A549 (cell line): ENCODE results near the gene MAP6D1. TPM values are rescaled to one million over a fixed set of nuclear protein-coding genes. Genes with fewer than 3 reads are reported as not detected.

Experiments used
- ATAC-seq, 2 experiments: fragments of 200-7000 bp in 1 of 2; fragments of >200 bp in 1 of 2; cut with Nextera tagmentation in 1 of 2; cut with Tn5 transposase in 1 of 2; 3 replicates each; pipeline versions ENCODE4 v1.8.0 to v1.9.1; 2018 to 2020; ENCODE audit warnings: mild to moderate bottlenecking in 1 of 2, moderate library complexity in 1 of 2
- CTCF ChIA-PET: fragments of 300-600 bp; sonication (Branson Sonifier 250); formaldehyde crosslinking; extraction: SDS; loops from one replicate; lab custom pipeline; 2021; ENCODE audit warnings: antibody characterized with exemption, inconsistent platforms; lab: Yijun Ruan, JAX
- POLR2A ChIA-PET: fragments of 350-600 bp; formaldehyde crosslinking; extraction: SDS; loops from one replicate; lab custom pipeline; 2021; ENCODE audit warnings: antibody characterized with exemption, inconsistent platforms; lab: Yijun Ruan, JAX
- DNase-seq, 2 experiments: peaks; one replicate each; pipeline versions ENCODE4 v3.0.0 to v3.0.0-alpha.2; 2011 to 2016; ENCODE audit warnings: low read depth in 1 of 2, low spot score in 1 of 2
- FAIRE-seq: peaks from 2 replicates; lab custom pipeline; 2011; peaks lifted over from hg19 to GRCh38; lab: Jason Lieb, UNC
- H3K27ac ChIP-seq, 2 experiments: fragments of >200 bp; sonication (Bioruptor Twin); formaldehyde crosslinking; 3 replicates each; pipeline ENCODE4 v1.5.1; 2016 to 2017
- H3K4me1 ChIP-seq: fragments of >200 bp; sonication (Bioruptor Twin); formaldehyde crosslinking; 3 replicates; pipeline ENCODE4 v1.6.1; 2016
- H3K4me2 ChIP-seq: fragments of >200 bp; sonication (Bioruptor Twin); formaldehyde crosslinking; 3 replicates; pipeline ENCODE4 v1.6.1; 2016
- H3K4me3 ChIP-seq: fragments of >200 bp; sonication (Bioruptor Twin); formaldehyde crosslinking; 3 replicates; pipeline ENCODE4 v1.5.1; 2016
- H3K9me3 ChIP-seq: fragments of >200 bp; sonication (Bioruptor Twin); formaldehyde crosslinking; 3 replicates; pipeline ENCODE4 v1.6.1; 2016
- CHD4 ChIP-seq: fragments of 200-600 bp; sonication (generic); IDR thresholded peaks from 2 replicates; pipeline ENCODE4 v1.6.1; 2016; ENCODE audit warnings: antibody characterized with exemption, mild to moderate bottlenecking, borderline replicate concordance
- EHMT2 ChIP-seq: fragments of 200-600 bp; sonication (generic); IDR thresholded peaks from 2 replicates; pipeline ENCODE4 v1.6.1; 2016; ENCODE audit warnings: antibody characterized with exemption, low read depth, mild to moderate bottlenecking, moderate library complexity
- HEYL ChIP-seq: fragments of 250-450 bp; sonication (Bioruptor Pico); IDR thresholded peaks from 2 replicates; pipeline ENCODE4 v1.8.0; 2021; ENCODE audit warnings: mild to moderate bottlenecking, moderate library complexity
- HOXA7 ChIP-seq: fragments of 250-450 bp; sonication (Bioruptor Pico); IDR thresholded peaks from 2 replicates; pipeline ENCODE4 v1.5.0; 2020; ENCODE audit warnings: mild to moderate bottlenecking, moderate library complexity
- KDM1A ChIP-seq: fragments of 200-600 bp; sonication (generic); IDR thresholded peaks from 2 replicates; pipeline ENCODE4 v1.6.1; 2016; ENCODE audit warnings: low read depth, mild to moderate bottlenecking
- KDM5A ChIP-seq: fragments of 200-600 bp; sonication (generic); IDR thresholded peaks from 2 replicates; pipeline ENCODE4 v1.6.1; 2016; ENCODE audit warnings: antibody characterized with exemption, mild to moderate bottlenecking
- MYC ChIP-seq: IDR thresholded peaks from 2 replicates; pipeline ENCODE4 v1.6.1; 2012; ENCODE audit warnings: mild to moderate bottlenecking, inconsistent platforms, low read length, improper control_type of control experiment, borderline replicate concordance
- NR3C1 ChIP-seq: fragments of >200 bp; sonication (Bioruptor Twin); formaldehyde crosslinking; IDR thresholded peaks from 3 replicates; pipeline ENCODE4 v1.6.1; 2017
- POLR2A ChIP-seq: IDR thresholded peaks from 2 replicates; pipeline ENCODE4 v1.6.1; 2012; ENCODE audit warnings: mild to moderate bottlenecking, low read length
- RCOR1 ChIP-seq: fragments of 150-350 bp; IDR thresholded peaks from 2 replicates; pipeline ENCODE4 v1.6.1; 2014; ENCODE audit warnings: antibody characterized with exemption, low read length, low read depth
- RFX5 ChIP-seq: fragments of 450-650 bp; IDR thresholded peaks from 2 replicates; pipeline ENCODE4 v1.7.1; 2014; ENCODE audit warnings: antibody characterized with exemption, mild to moderate bottlenecking, moderate library complexity
- SREBF2 ChIP-seq: fragments of 450-650 bp; IDR thresholded peaks from 2 replicates; pipeline ENCODE4 v1.6.1; 2014; ENCODE audit warnings: mild to moderate bottlenecking, moderate library complexity
- TFCP2L1 ChIP-seq: fragments of 250-450 bp; sonication (Bioruptor Pico); IDR thresholded peaks from 2 replicates; pipeline ENCODE4 v1.5.0; 2021; ENCODE audit warnings: mild to moderate bottlenecking
- ZFP36 ChIP-seq: fragments of 450-650 bp; IDR thresholded peaks from 2 replicates; pipeline ENCODE4 v1.6.1; 2014; ENCODE audit warnings: borderline replicate concordance; ENCODE audit not compliant: partially characterized antibody
- ZNF302 ChIP-seq: fragments of 250-450 bp; sonication (Bioruptor Pico); IDR thresholded peaks from 2 replicates; pipeline ENCODE4 v1.9.0; 2021; ENCODE audit warnings: inconsistent platforms, mild to moderate bottlenecking, moderate library complexity
- WGBS: methylation state at CpG from one replicate; pipeline ENCODE4 v1.1.6; 2017; ENCODE audit errors: missing lambda C conversion rate; 5-methylcytosine and 5-hydroxymethylcytosine counted together
- polyA plus RNA-seq, 4 experiments: library from polyadenylated mRNA; depleted of rRNA in 3 of 4; stranded (reverse); fragments of >200 nt; fragmentation: RNase III in 1 of 4; extraction: RNeasy Plus Mini Kit Qiagen cat#74134 plus additional on column Dnase treatment in 1 of 4; gene quantifications; 2 replicates in 3 of 4; 3 replicates in 1 of 4; pipeline ENCODE4 v1.2.3, GENCODE V29; 2011 to 2017
- TF ChIP-seq, protein P1 (sequence below): IDR thresholded peaks from 2 replicates; pipeline ENCODE4 v1.6.1; 2012
- TF ChIP-seq, protein P2 (sequence below): fragments of 250-450 bp; sonication (Bioruptor Pico); IDR thresholded peaks from 2 replicates; pipeline ENCODE4 v1.5.0; 2020; ENCODE audit warnings: low read depth, mild to moderate bottlenecking, moderate library complexity
- TF ChIP-seq, protein P3 (sequence below): fragments of >200 bp; sonication (Bioruptor Twin); formaldehyde crosslinking; IDR thresholded peaks from 3 replicates; pipeline ENCODE4 v1.5.1; 2016
- TF ChIP-seq, protein P4 (sequence below): fragments of 150-350 bp; IDR thresholded peaks from 2 replicates; pipeline ENCODE4 v1.6.1; 2014; ENCODE audit warnings: low read depth, mild to moderate bottlenecking, low read length
- TF ChIP-seq, protein P5 (sequence below): IDR thresholded peaks from 2 replicates; pipeline ENCODE4 v1.6.1; 2012; ENCODE audit warnings: low read depth, borderline replicate concordance

Gene MAP6D1
- polyA plus RNA-seq, 2 of the 4 experiments (the other 2 are of a cell fraction), result 0.68 to 1.2 TPM

DNA sequence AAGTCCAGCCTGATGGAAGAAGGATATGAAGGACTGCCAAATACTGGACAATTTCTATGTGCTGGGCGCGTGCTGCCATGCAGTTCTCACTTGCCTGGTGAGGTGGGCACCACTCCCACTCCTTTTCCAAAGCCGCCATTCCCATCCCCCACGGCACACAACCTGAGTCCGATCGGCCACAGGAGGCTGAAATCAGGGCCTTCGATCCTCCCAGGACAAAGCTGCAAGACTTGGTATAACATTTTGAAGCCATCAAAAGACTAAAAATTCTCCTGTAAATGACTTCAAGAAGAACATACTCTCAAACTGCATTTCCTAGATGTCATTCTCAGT is 3.1 kb upstream of the MAP6D1 start:
- DNase-seq (no peak), FAIRE-seq (no peak), ATAC-seq (no peak)
- ChIA-PET POLR2A (no interaction called here), CTCF (interaction anchor here (0.5 to 1.7 kb wide), 2 partner anchors 14 to 462 kb away, joined by 3 to 4 read pairs; no protein-coding TSS in a partner anchor)
- Histone ChIP-seq H3K9me3 (no peaks in the 10 kb centered on the region), H3K4me3 (no peak overlapping the region), H3K4me2 (no peak overlapping the region), H3K27ac (no peak overlapping the region), H3K4me1 (peaks cover 8% of the 10 kb centered on the region; the same call in 2 of the 3 replicates)
- no peak for TF ChIP-seq HOXA7 (CRISPR knock-in tag)
- TF ChIP-seq CHD4, result no peak
- WGBS, result 93% methylated on average over 7 of the region's 7 CpGs

DNA sequence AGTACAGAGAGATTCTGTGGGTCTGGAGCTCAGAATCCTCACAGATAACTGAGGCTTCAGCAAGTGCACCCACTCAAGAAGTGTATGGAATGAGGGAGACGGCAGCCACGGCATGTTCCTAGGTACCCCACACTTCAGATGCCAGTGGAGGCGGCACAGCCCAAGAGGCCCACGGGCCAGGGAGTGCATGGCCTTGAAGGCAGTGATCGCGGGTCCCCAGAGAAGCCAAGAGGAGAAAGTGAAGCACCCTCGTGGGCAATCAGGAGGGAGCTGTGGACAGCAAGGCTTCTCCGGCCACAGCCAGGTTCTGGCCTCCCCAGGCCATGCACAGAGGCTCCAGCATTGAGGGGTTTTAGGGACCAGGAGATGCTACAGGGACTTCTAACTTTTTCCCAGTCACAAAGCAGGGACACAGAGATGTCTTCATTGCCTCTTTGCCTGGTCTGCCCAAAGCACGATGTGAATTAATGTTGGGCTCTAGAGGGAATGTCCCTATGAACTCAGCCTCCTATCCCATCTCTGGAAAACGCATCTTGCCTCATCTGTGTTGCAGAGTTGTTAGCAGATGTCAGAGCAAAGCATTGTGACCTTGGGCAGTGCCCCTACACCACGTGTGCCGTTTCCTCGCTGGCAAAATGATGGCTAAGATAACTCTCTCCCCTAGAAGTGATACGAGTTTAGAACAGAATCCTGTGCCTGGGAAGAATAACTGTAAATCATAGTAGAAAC is 2.6 kb upstream of the MAP6D1 start:
- 88% methylated on average over 14 of the region's 14 CpGs for WGBS
- FAIRE-seq, result no peak
- no peak overlapping the region for H3K27ac ChIP-seq
- no peak for TF ChIP-seq RFX5
- no peak for TF ChIP-seq TFCP2L1 (CRISPR knock-in tag)
- TF ChIP-seq NR3C1, result no peak
- TF ChIP-seq, protein P1, sequence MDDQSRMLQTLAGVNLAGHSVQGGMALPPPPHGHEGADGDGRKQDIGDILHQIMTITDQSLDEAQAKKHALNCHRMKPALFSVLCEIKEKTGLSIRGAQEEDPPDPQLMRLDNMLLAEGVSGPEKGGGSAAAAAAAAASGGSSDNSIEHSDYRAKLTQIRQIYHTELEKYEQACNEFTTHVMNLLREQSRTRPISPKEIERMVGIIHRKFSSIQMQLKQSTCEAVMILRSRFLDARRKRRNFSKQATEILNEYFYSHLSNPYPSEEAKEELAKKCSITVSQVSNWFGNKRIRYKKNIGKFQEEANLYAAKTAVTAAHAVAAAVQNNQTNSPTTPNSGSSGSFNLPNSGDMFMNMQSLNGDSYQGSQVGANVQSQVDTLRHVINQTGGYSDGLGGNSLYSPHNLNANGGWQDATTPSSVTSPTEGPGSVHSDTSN, result no peak
- no peak for TF ChIP-seq ZNF302 (CRISPR knock-in tag)
- TF ChIP-seq, all 56 proteins: peak for 0
- no peaks in the 10 kb centered on the region for H3K9me3 ChIP-seq
- ATAC-seq, result no peak
- peaks cover 8% of the 10 kb centered on the region; the same call in 2 of the 3 replicates for H3K4me1 ChIP-seq
- H3K4me2 ChIP-seq, result no peak overlapping the region
- ChIA-PET POLR2A (no interaction called here), CTCF (interaction anchor here (0.5 to 2.2 kb wide), 4 partner anchors 15 to 643 kb away, joined by 3 to 9 read pairs (median 4); partner anchors contain the start of gene PARL)
- DNase-seq, result no peak
- H3K4me3 ChIP-seq, result no peak overlapping the region

DNA sequence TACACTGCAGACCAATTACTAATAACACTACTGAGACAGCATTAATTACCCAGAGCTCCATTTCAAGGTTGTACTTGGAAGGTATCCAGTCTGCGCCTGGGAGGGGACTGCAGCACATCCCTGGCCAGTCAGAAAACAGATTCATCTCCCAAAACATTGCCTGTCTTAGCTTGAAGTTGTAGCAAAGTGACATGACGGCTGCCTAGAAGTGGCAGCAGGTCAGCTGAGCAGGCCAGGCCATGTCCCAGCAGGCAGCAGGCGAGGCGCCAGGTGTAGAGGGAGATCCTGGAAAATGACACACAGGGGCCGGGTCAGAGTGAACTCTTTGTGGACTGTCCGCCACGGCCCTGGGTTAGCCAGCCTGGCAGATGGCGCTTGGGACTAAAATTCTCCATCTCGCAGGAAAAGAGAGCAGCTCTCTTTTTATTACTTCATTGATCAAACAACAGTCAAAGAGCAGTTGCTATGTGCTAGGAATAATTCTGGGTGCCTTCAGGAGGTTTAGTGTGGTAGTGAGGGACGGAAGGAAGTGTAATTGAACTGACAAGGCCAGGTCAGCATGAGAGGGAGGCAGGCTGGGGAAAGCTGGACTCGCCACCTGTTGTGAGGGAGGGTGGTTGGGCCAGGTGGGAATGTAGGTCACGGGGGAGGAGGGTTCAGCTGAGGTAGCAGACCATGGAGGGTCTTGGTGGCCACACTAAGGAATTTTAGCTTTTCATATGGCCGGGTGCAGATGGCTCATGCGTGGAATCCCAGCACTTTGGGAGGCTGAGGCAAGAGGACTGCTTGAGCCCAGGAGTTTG is 1.3 kb upstream of the MAP6D1 start:
- Histone ChIP-seq H3K4me2 (no peak overlapping the region), H3K4me3 (no peak overlapping the region), H3K9me3 (no peaks in the 10 kb centered on the region), H3K4me1 (peaks cover 8% of the 10 kb centered on the region; the same call in 2 of the 3 replicates), H3K27ac (no peak overlapping the region)
- CTCF ChIA-PET, result interaction anchor here (0.9 to 2.2 kb wide), 6 partner anchors 16 to 642 kb away, joined by 3 to 9 read pairs (median 4); partner anchors contain the start of gene PARL
- DNase-seq (no peak), FAIRE-seq (no peak), ATAC-seq (no peak; a peak in 1 of 6 replicates)
- WGBS, result 91% methylated on average over 14 of the region's 14 CpGs
- POLR2A ChIA-PET, result no interaction called here
- TF ChIP-seq KDM5A (no peak), RCOR1 (no peak), ZFP36 (no peak), KDM1A (no peak), HEYL (no peak), SREBF2 (no peak), CHD4 (no peak), MYC (no peak), POLR2A (no peak), EHMT2 (no peak), ZNF302 (CRISPR knock-in tag) (no peak)
- TF ChIP-seq, protein P2, sequence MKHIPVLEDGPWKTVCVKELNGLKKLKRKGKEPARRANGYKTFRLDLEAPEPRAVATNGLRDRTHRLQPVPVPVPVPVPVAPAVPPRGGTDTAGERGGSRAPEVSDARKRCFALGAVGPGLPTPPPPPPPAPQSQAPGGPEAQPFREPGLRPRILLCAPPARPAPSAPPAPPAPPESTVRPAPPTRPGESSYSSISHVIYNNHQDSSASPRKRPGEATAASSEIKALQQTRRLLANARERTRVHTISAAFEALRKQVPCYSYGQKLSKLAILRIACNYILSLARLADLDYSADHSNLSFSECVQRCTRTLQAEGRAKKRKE (CRISPR knock-in tag), result no peak
- TF ChIP-seq, protein P3, sequence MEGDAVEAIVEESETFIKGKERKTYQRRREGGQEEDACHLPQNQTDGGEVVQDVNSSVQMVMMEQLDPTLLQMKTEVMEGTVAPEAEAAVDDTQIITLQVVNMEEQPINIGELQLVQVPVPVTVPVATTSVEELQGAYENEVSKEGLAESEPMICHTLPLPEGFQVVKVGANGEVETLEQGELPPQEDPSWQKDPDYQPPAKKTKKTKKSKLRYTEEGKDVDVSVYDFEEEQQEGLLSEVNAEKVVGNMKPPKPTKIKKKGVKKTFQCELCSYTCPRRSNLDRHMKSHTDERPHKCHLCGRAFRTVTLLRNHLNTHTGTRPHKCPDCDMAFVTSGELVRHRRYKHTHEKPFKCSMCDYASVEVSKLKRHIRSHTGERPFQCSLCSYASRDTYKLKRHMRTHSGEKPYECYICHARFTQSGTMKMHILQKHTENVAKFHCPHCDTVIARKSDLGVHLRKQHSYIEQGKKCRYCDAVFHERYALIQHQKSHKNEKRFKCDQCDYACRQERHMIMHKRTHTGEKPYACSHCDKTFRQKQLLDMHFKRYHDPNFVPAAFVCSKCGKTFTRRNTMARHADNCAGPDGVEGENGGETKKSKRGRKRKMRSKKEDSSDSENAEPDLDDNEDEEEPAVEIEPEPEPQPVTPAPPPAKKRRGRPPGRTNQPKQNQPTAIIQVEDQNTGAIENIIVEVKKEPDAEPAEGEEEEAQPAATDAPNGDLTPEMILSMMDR, result no peak
- TF ChIP-seq, protein P4, sequence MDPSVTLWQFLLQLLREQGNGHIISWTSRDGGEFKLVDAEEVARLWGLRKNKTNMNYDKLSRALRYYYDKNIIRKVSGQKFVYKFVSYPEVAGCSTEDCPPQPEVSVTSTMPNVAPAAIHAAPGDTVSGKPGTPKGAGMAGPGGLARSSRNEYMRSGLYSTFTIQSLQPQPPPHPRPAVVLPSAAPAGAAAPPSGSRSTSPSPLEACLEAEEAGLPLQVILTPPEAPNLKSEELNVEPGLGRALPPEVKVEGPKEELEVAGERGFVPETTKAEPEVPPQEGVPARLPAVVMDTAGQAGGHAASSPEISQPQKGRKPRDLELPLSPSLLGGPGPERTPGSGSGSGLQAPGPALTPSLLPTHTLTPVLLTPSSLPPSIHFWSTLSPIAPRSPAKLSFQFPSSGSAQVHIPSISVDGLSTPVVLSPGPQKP, result no peak
- TF ChIP-seq, protein P5, sequence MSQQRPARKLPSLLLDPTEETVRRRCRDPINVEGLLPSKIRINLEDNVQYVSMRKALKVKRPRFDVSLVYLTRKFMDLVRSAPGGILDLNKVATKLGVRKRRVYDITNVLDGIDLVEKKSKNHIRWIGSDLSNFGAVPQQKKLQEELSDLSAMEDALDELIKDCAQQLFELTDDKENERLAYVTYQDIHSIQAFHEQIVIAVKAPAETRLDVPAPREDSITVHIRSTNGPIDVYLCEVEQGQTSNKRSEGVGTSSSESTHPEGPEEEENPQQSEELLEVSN, result no peak
